HUES64 (cell line): ENCODE results near the gene ARFGEF3.

Experiments
- H3K27ac ChIP-seq: 2 replicates; pipeline ENCODE4 v1.7.0; 2013; ENCODE audit warnings: low read depth, low read length, inconsistent platforms
- H3K27me3 ChIP-seq: 2 replicates; pipeline ENCODE4 v1.6.1; 2013; ENCODE audit warnings: mild to moderate bottlenecking, low read length; ENCODE audit not compliant: insufficient read depth
- H3K36me3 ChIP-seq: 2 replicates; pipeline ENCODE4 v1.6.1; 2013; ENCODE audit warnings: mild to moderate bottlenecking, low read length; ENCODE audit not compliant: insufficient read depth
- H3K4me1 ChIP-seq: 2 replicates; pipeline ENCODE4 v1.6.1; 2013; ENCODE audit warnings: mild to moderate bottlenecking, low read length, moderate library complexity; ENCODE audit not compliant: insufficient read depth
- H3K4me3 ChIP-seq: 2 replicates; pipeline ENCODE4 v1.5.1; 2013; ENCODE audit warnings: mild to moderate bottlenecking, low read length, moderate library complexity
- H3K9ac ChIP-seq: 2 replicates; pipeline ENCODE4 v1.6.1; 2013; ENCODE audit warnings: mild to moderate bottlenecking, low read depth, low read length
- H3K9me3 ChIP-seq: 2 replicates; pipeline ENCODE4 v1.6.1; 2013; ENCODE audit warnings: low read depth, low read length; ENCODE audit not compliant: insufficient read depth
- WGBS: fragments of 150-250, 120-280 bp; methylation state at CpG from one replicate; pipeline ENCODE4 v1.1.7; 2013; ENCODE audit warnings: missing lambda C conversion rate; 5-methylcytosine and 5-hydroxymethylcytosine counted together

The ARFGEF3 gene

GRCh38 chr6:138242987-138243592, 81.4 kb downstream of the ARFGEF3 start:
- Histone ChIP-seq H3K9ac (no peak overlapping the region), H3K36me3 (0 out of 2 replicates have a peak, but pooled peaks cover 3% of the 10 kb centered on the region), H3K4me1 (no peaks in the 10 kb centered on the region), H3K27ac (no peak overlapping the region), H3K27me3 (no peaks in the 10 kb centered on the region), H3K9me3 (no peaks in the 10 kb centered on the region), H3K4me3 (no peak overlapping the region)
- 94% methylated on average over 4 of the region's 4 CpGs for WGBS

GRCh38 chr6:138245751-138246150, 84.0 kb downstream of the ARFGEF3 start:
- H3K9ac ChIP-seq, result no peak overlapping the region
- H3K36me3 ChIP-seq, result no peaks in the 10 kb centered on the region
- H3K27ac ChIP-seq, result no peak overlapping the region
- H3K4me1 ChIP-seq, result no peaks in the 10 kb centered on the region
- no peaks in the 10 kb centered on the region for H3K9me3 ChIP-seq
- WGBS, result 92% methylated on average over 3 of the region's 3 CpGs
- H3K4me3 ChIP-seq, result no peak overlapping the region
- no peaks in the 10 kb centered on the region for H3K27me3 ChIP-seq

GRCh38 chr6:138246650-138247440, 85.1 kb downstream of the ARFGEF3 start:
- Histone ChIP-seq H3K36me3 (no peaks in the 10 kb centered on the region; the same call in 1 of the 2 replicates), H3K27me3 (no peaks in the 10 kb centered on the region), H3K4me3 (no peak overlapping the region), H3K27ac (no peak overlapping the region), H3K9ac (no peak overlapping the region), H3K9me3 (no peaks in the 10 kb centered on the region), H3K4me1 (no peaks in the 10 kb centered on the region)
- WGBS, result 94% methylated on average over 3 of the region's 3 CpGs

- H3K4me1 ChIP-seq, result no peaks in the 10 kb centered on the region
- no peaks in the 10 kb centered on the region for H3K27me3 ChIP-seq
- WGBS, result 90% methylated on average over 7 of the region's 7 CpGs
- H3K4me3 ChIP-seq, result no peak overlapping the region
- H3K9me3 ChIP-seq, result no peaks in the 10 kb centered on the region
- no peak overlapping the region for H3K27ac ChIP-seq
- no peaks in the 10 kb centered on the region; the same call in 1 of the 2 replicates for H3K36me3 ChIP-seq
- no peak overlapping the region for H3K9ac ChIP-seq
Measured at GRCh38 chr6:138248011-138248410, 86.3 kb downstream of the ARFGEF3 start.

GRCh38 chr6:138248878-138249277, 87.1 kb downstream of the ARFGEF3 start:
- no peaks in the 10 kb centered on the region; the same call in 1 of the 2 replicates for H3K36me3 ChIP-seq
- no peaks in the 10 kb centered on the region for H3K4me1 ChIP-seq
- 69% methylated on average over 1 of the region's 1 CpG for WGBS
- H3K9me3 ChIP-seq, result no peaks in the 10 kb centered on the region
- H3K27me3 ChIP-seq, result no peaks in the 10 kb centered on the region
- H3K4me3 ChIP-seq, result no peak overlapping the region
- H3K9ac ChIP-seq, result no peak overlapping the region
- H3K27ac ChIP-seq, result no peak overlapping the region

GRCh38 chr6:138250053-138250452, 88.3 kb downstream of the ARFGEF3 start:
- 96% methylated on average over 4 of the region's 4 CpGs for WGBS
- Histone ChIP-seq H3K27me3 (no peaks in the 10 kb centered on the region), H3K9me3 (no peaks in the 10 kb centered on the region), H3K4me1 (no peaks in the 10 kb centered on the region), H3K4me3 (no peak overlapping the region), H3K9ac (no peak overlapping the region), H3K36me3 (no peaks in the 10 kb centered on the region; the same call in 1 of the 2 replicates), H3K27ac (no peak overlapping the region)

- 95% methylated on average over 16 of the region's 16 CpGs for WGBS
- no peaks in the 10 kb centered on the region for H3K4me1 ChIP-seq
- H3K27me3 ChIP-seq, result no peaks in the 10 kb centered on the region
- peaks cover 2% of the 10 kb centered on the region; the same call in 1 of the 2 replicates for H3K36me3 ChIP-seq
- no peak overlapping the region for H3K27ac ChIP-seq
- H3K9ac ChIP-seq, result no peak overlapping the region
- no peaks in the 10 kb centered on the region for H3K9me3 ChIP-seq
- H3K4me3 ChIP-seq, result no peak overlapping the region
Measured at GRCh38 chr6:138250513-138251247, 88.9 kb downstream of the ARFGEF3 start.

- 95% methylated on average over 11 of the region's 11 CpGs for WGBS
- Histone ChIP-seq H3K4me3 (no peak overlapping the region), H3K27ac (no peak overlapping the region)
Measured at GRCh38 chr6:138253731-138254130, 92.0 kb downstream of the ARFGEF3 start.

GRCh38 chr6:138255443-138255842, 93.7 kb downstream of the ARFGEF3 start:
- H3K27ac ChIP-seq, result no peak overlapping the region
- peaks cover 11% of the 10 kb centered on the region for H3K36me3 ChIP-seq
- no peak overlapping the region for H3K4me3 ChIP-seq
- H3K4me1 ChIP-seq, result no peaks in the 10 kb centered on the region
- WGBS, result 95% methylated on average over 20 of the region's 20 CpGs
- no peaks in the 10 kb centered on the region for H3K9me3 ChIP-seq
- H3K9ac ChIP-seq, result no peak overlapping the region
- no peaks in the 10 kb centered on the region for H3K27me3 ChIP-seq

More at GRCh38 chr6:138253731-138254130, 92.0 kb downstream of the ARFGEF3 start:
- Histone ChIP-seq H3K27me3 (no peaks in the 10 kb centered on the region), H3K4me1 (no peaks in the 10 kb centered on the region), H3K9me3 (no peaks in the 10 kb centered on the region), H3K36me3 (peaks cover 11% of the 10 kb centered on the region), H3K9ac (no peak overlapping the region)

- H3K9me3 ChIP-seq, result no peaks in the 10 kb centered on the region
- H3K9ac ChIP-seq, result no peak overlapping the region
- H3K4me1 ChIP-seq, result no peaks in the 10 kb centered on the region
- peaks cover 13% of the 10 kb centered on the region for H3K36me3 ChIP-seq
- no peak overlapping the region for H3K27ac ChIP-seq
- no peaks in the 10 kb centered on the region for H3K27me3 ChIP-seq
- WGBS, result 91% methylated on average over 1 of the region's 1 CpG
- H3K4me3 ChIP-seq, result no peak overlapping the region
Measured at GRCh38 chr6:138257638-138258040, 95.9 kb downstream of the ARFGEF3 start.

- H3K4me3 ChIP-seq, result no peak overlapping the region
- no peaks in the 10 kb centered on the region for H3K27me3 ChIP-seq
- no peaks in the 10 kb centered on the region for H3K4me1 ChIP-seq
- 96% methylated on average over 6 of the region's 6 CpGs for WGBS
- H3K9ac ChIP-seq, result no peak overlapping the region
- no peaks in the 10 kb centered on the region for H3K9me3 ChIP-seq
- no peak overlapping the region for H3K27ac ChIP-seq
- H3K36me3 ChIP-seq, result peaks cover 19% of the 10 kb centered on the region
Measured at GRCh38 chr6:138258197-138258596, 96.5 kb downstream of the ARFGEF3 start.
